Ureter (tissue), 1 donor: ENCODE data around the gene PPP2R5E. TPM values are rescaled to one million over a fixed set of nuclear protein-coding genes. Genes with fewer than 3 reads are reported as not detected.
"Not testable (repeated sequence)": the region's sequence is repeated elsewhere in the genome, so short reads cannot be mapped to it uniquely, and the experiment has no call there.

Experiments
- DNase-seq: peaks from one replicate; pipeline ENCODE4 v3.0.0-alpha.2; 2020; ENCODE audit warnings: low spot score
- total RNA-seq: library from RNA; stranded (reverse); gene quantifications from one replicate; pipeline ENCODE4 v1.2.4, GENCODE V29; 2023
- donor health status: DM: yes; HTN: yes; CAD: no.

Gene PPP2R5E
- 46.2 TPM for total RNA-seq

GRCh38 chr14:63543000-63543825 lies at the start of gene PPP2R5E:
PPP2R5E (minus strand) TSS chr14:63543377; CDS start chr14:63539685, 3,692 bp downstream.
- DNase-seq: peak; percentile 99

- not testable (repeated sequence) for DNase-seq
Observed at GRCh38 chr14:63583046-63583445, 39.9 kb upstream of the PPP2R5E start.

GRCh38 chr14:63581491-63581890 lies 38.3 kb upstream of the PPP2R5E start:
- no peak for DNase-seq

- no peak for DNase-seq
Observed at GRCh38 chr14:63578300-63578699, 35.1 kb upstream of the PPP2R5E start.

- no peak for DNase-seq
Observed at GRCh38 chr14:63573581-63573980, 30.4 kb upstream of the PPP2R5E start.

- DNase-seq: no peak
Observed at GRCh38 chr14:63565448-63565847, 22.3 kb upstream of the PPP2R5E start.

- DNase-seq: no peak
Observed at GRCh38 chr14:63564318-63564717, 21.1 kb upstream of the PPP2R5E start.

- no peak for DNase-seq
Observed at GRCh38 chr14:63563370-63564026, 20.3 kb upstream of the PPP2R5E start.

- no peak for DNase-seq
Observed at GRCh38 chr14:63562405-63562804, 19.2 kb upstream of the PPP2R5E start.

GRCh38 chr14:63555572-63555971 lies 12.4 kb upstream of the PPP2R5E start:
- DNase-seq: no peak

GRCh38 chr14:63551332-63551731 lies 8.2 kb upstream of the PPP2R5E start:
- DNase-seq: no peak

GRCh38 chr14:63547798-63548335 lies 4.7 kb upstream of the PPP2R5E start:
- no peak for DNase-seq

- DNase-seq: no peak
Observed at GRCh38 chr14:63545431-63545830, 2.3 kb upstream of the PPP2R5E start.

GRCh38 chr14:63544591-63545299 lies 1.6 kb upstream of the PPP2R5E start:
- DNase-seq: no peak

GRCh38 chr14:63543826-63544406 lies 739 bp upstream of the PPP2R5E start:
- DNase-seq: no peak

- no peak for DNase-seq
Observed at GRCh38 chr14:63542231-63542999, 762 bp downstream of the PPP2R5E start.

- DNase-seq: no peak
Observed at GRCh38 chr14:63535918-63536317, 7.3 kb downstream of the PPP2R5E start.

- no peak for DNase-seq
Observed at GRCh38 chr14:63533474-63533873, 9.7 kb downstream of the PPP2R5E start.

- DNase-seq: peak; percentile 54
Observed at GRCh38 chr14:63524537-63525155, 18.5 kb downstream of the PPP2R5E start.

- no peak for DNase-seq
Observed at GRCh38 chr14:63523735-63524426, 19.3 kb downstream of the PPP2R5E start.
